GM19043 (cell line): ENCODE data around the gene PRPF8.
A peak's percentile ranks its signal among the peaks of the same experiment; 100 is the strongest.
"Not testable (repeated sequence)": the region's sequence is repeated elsewhere in the genome, so short reads cannot be mapped to it uniquely, and the experiment has no call there.

ENCODE experiments used
- ATAC-seq: cut with Tn5 transposase; IDR thresholded peaks from one replicate; pipeline ENCODE4 v1.9.1; 2021; ENCODE audit warnings: low read depth; ENCODE audit not compliant: unreplicated experiment

PRPF8 gene

DNA sequence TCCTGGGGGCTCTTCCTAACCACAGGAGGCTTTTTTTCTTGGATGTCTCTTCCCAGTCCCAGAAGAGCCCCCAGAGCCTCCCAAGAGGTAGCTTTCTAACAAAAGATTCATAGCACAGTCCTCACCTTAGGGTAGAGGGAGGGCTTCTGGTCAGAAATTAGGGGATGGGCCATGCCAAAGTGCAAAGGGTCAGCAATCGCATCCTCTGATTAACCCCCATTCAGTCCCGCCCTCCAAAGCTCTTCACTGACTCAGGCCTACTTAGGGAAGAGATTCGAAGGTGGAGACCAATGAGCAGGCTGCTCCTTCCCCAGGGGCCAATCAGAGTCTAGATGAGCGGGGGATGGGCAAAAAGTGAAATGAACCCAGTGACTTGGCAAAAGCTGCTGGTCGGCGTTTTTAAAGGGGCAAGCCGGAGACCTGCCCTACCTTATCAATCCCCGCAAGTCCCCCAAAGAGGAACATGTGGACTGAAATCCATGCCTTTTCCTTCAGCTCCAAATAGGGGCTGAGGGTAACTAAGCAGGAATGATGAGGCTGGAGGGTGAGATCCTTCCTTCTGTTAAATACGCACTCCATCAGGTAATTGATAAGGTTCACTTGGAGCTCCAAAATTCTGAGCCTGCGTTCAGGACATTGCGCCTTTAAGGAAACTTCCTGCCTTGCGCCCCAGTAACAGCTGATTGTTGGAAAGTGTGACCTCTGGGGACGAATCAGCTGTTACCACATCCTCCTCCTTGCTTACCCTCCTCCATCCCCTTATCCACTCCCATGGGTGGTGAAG lies 32.4 kb upstream of the PRPF8 start:
- peak; percentile 33 for ATAC-seq

DNA sequence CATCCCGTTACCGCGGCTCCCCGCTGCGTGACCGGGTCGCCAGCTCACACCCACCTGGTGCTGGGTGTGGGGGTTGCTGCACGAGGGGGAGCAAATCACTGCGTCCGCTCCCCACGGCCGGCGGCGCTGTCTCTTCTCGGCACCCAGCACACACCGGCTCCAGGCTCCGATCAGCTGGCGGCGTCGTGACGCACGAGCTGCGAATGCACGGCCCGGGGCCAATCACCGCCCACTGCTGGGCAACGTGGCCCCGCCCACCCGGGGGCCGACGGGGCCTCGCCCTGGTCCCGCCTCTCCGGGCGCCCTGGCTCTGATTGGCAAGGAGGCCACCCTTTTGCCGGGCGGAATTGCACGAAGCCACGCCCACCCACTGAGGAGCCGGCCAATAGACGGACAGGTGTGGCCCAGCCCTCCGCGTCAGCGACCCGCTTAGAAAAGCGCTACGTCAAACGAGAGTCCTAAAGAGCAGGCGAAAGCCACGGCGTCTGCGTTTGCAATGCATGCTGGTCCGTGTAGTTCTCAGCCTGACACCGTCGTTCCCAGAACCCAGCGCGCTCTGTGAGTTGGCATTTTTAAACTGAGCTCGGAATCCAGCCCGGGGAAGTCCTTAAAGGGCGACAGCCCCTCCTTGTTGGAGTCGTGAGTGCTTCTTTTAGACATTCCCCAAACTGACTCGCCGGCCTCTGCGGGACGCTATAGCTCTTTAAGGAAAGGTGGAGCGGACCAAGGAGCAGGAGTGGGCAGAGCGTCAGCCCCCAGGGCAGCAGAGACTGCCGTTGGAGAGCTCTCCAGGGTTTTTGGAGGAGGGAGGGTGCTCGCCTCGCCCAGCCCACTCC lies 31.6 kb upstream of the PRPF8 start:
- ATAC-seq: peak; percentile 71

DNA sequence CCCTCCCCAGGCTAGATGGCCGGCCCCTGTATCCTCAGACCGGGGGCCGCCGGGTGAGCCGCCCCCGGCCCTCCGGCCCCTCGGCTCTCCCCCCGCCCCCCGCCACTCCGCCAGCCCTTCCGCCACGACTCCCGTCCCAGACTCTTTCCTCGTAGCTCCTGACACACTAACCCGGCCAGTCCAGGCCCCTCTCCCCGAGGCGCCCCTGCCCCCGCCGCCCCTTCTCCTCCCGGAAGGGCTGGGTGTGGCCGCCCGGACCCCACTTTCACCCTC lies 31.1 kb upstream of the PRPF8 start:
- no peak for ATAC-seq

DNA sequence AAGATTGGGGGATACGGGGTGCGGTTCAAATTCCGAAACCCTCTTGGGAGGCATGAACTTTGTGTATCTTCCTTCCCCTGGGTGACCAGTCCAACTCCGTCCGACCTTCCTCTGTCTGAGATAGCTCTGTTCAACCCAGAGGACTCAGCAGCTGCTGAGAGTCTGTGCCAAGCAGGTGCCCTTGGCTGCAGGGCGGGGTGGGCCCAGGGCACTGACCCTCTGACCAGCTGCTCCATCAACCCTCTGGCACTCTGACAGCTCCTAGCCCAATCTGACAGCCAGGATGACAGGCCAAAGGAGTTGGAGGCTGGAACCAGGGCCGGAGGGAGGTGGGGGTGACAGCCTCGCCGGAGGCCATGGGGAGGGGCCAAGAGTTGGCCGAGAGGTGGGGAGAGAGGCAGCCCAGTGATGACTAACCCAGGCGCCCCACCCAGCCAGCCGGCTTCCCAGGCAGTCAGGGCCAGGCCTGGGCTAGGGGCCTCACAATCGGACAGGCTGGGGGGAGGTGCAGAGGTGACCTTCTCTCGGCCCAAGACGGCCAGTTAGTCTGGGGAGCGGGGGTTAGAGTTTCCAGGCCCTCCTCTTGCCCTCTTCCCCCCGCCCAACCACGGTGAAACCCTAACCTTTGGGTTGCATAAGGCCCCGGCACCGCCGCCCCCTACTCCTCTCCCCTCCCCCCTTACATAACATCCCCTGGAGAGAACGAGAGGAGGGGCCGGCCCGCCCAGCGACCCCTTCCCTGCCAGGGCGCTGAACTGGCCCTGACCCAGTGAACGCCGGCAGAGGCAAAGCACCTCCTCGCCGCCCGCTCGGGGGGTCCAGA lies 30.5 kb upstream of the PRPF8 start:
- ATAC-seq: no peak

DNA sequence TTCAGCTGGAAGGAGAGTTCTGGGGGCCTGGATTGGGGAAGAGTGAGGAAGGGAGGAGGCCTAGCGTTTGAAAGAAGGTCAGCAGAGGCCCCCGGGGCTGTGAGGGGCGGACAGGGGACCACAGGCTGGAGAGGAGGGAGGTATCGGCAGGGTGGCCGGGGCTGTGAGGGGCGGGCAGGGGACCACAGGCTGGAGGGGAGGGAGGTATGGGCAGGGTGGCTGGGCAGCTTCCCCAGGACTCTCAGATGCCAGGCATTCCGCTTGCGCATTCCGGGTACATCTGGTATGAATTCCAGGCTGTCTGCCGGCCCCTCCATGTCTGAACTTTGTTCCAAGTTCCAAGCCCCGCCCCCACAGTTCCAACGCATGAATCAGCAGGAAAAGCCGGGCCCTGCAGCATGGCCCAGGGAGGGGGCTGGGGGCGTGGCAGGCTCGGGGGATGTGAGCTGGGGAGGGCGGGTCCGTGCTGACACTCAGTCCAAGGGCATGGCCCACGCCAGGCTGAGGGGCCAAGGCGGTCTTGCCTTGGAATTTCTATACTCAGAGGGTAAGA lies 29.8 kb upstream of the PRPF8 start:
- no peak for ATAC-seq

DNA sequence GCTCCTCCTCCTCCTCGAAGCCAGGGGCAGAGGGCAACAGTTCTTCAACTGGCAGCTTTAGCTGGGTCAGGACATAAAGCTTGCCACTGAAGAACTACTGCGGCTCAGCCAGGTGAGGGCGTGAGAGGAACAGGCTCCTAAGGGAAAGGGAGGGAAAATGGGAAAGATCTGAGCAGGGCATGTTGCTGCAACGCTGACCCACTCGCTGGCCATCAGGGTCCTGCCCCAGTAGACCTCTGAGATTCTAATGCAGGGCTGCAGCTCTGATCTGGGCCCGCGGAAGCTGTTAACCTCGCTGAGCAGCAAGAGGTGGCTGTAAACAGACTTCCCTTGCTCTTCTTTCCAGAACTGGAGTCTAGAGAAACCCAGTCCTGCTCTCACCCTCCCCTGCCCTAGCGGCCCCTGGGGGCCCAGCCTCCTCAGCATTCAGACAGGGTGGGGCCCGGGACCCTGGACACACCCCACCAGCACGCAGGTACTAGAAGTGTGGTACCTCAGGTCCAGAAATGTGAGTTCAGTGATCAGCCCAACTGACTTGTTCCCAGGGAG lies 29.3 kb upstream of the PRPF8 start:
- ATAC-seq: no peak

DNA sequence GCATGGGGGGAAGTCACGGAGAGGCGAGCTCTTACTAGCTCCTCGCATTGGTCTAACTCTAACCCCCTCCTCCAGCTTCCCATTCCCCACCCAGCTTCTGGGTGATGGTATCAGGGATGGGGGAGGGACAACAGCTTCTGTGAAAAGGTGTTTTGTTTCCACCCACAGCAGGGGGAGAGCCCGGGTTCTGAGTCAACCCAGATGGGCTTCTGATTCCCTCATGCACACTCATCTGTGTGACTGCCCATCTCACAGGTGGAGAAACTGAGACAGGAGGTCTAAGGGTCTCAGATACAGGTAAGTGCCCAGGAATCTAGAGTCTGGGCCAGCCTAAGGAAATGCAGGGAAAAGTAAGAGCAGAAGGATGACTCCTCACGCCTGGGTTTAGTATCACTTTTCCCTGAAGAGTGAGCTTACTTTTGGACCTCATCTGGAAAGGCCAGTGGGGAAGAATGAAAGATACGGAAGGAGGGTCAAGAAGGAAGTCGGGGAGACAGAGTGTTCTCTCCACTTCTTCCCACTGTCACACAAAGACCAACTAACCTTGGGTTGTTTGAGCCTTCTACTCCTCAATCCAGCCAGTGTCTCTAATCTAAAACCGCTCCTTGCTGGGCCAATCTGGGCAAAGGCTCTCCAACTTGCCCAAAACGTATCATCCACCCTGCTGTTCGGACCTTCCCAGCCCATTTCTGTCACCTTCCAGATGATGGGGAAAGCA lies 28.7 kb upstream of the PRPF8 start:
- ATAC-seq: no peak

DNA sequence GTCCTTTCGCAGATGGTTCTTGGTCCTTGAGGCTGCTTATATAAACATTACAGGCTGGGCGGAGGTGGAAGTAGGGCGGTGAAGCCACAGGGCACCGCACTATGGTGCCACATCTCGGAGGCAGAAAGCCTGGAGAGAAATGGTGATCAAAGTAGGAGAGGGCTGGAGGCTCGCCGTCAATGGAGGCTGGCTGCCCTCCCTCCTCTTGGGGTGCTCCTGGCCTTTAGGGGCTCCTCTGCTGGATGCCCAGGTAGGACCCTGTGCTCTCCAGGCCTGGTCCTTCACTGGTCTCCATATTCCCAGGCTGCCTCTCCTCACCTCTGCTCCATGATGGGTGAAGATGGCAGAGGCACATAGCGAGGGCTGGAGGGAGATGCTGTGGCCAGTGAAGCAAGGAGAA lies 27.6 kb upstream of the PRPF8 start:
- ATAC-seq: no peak

DNA sequence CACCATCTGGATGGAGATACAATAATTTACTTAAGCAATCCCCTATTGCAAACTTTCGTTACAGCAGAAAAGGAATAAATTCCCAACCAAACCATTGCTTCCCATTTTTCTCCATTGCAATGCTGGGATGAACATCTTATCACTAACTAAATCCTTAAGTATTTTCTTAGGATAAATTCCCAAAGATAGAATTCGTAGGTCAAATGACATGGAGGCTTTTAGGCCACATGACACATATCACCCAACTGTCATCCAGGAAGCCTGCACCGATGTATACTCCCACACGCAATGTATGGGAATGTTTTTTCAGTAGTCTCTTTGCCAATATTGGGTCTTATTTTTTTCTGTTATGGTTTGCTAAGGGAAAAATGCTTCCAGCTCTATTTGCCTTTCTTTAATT lies 27.1 kb upstream of the PRPF8 start:
- no peak for ATAC-seq

DNA sequence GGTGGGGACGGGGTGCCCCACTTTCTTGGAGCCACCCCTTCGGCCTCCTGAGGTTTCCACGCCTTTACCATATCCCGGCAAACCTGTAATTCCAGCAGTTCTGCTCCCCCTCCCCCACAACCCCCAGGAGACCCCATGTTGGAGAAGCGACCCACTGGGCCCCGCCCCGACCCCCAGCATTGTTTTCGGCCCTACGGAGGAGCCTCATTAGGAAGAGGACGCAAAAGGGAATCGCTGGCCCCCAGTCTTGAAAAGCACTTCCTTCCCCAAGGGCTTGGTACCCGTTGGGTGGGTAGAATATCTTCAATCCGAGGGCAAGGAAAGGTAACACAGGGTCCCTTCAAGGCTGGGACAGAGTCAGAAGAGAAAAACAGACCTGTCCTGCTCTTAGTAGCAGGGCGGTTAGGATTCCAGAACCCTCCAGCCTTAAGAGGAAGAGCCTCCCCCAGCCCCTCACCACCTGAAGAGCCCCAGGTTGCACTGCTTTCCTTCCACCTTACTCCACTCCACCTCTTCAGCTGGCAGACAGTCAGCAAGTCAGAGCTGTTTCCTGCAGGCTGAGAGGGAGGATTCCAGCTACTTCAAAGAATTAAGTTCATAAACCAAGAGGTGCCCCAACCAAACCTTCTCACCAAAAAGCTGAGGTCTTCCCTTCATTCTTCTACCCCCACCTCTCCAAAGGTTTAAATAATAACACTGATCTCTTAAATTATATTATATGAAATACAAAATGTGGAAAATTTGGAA lies 26.3 kb upstream of the PRPF8 start:
- ATAC-seq: no peak

DNA sequence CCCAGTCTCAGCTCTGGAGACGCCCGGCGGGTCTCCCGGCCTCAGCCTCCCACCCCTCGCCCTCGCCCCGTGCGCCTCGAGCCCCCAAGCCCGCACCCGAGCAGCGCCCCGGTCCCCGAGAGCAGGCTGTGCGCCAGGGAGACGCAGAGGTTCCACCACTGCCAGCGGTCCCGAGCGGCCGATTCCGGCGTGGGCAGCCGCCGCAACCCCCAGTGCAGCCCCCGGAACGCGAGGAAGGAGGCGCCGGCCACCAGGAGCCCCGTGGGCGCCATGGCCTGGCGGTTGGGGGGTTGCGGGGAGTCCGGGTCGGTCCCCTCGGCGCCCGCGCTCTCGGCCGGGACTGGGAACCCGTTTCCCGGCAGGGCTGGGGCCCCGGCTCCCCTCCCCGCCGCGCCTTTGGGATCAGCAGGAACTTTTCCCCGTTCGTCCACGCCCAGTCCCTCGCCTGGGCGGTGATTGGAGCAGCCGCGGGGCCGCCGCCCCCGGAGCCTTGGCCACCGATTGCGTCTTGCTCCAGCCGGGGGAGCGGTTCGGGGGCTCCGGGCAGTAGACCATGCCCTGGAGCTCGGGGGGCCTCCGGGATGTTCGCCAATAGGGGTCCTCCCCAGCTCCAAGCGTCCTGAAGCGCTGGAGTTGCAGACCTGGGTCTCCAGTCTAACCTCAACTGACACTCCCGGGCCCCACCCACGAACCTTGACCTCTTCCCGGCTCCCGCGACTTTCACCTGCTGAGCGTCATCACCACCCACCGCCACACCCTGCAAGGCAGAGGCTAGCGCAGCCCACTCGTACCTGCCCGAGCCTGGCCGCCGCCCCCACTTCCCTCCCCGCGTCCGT lies 25.5 kb upstream of the PRPF8 start, which contains the start of gene TLCD2:
Gene TLCD2 (minus strand): TSS at position 407 of the 836 bp plus-strand sequence. CDS start 135 bp downstream, at position 272.
- ATAC-seq: no peak

DNA sequence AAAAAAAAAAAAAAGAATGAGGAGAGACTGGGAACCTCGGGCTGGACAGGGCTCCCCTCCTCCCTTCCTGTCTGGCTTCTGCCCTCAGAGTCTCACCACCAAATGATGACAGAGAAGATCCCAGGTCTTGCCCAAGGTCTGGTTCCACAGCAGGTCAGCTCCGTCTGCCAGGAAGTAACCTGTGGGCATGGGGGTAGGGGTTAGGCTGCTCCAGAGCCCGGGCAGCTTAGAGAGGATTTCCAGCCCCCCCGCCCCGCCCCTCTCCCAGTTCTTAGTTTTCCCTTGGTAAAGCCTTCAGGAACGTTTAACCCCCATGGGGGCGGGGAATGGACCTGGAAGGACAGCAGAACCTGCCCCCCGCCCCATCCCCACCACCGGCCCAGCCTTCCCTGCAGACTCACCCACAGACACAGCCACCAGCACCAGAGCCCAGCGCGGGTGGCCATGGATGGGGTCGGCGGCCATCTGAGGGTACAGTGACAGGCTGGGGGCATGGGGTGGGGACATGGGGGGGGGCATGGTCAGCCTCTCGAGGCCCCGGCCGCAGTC lies 24.8 kb upstream of the PRPF8 start:
- no peak for ATAC-seq

DNA sequence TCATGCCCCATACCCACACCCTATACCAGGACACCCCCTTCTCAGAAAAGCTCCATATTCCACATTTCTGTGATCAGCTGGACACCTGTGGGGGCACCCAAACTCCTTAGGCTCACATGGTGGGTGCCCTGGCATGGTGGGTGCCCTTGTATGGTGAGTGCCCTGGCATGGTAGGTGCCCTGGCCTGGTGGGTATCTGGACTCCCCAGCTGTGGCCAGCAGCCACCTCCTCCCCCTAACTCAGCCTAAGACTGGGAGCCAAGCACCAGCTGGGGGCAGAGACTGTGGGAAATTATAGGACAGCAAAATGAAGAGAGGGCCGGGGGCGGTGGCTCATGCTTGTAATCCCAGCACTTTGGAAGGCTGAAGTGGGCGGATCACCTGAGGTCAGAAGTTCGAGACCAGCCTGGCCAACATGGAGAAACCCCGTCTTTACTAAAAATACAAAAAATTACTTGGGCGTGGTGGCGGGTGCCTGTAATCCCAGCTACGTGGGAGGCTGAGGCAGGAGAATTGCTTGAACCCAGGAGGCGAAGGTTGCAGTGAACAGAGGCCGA lies 24.2 kb upstream of the PRPF8 start:
- ATAC-seq: not testable (repeated sequence)

DNA sequence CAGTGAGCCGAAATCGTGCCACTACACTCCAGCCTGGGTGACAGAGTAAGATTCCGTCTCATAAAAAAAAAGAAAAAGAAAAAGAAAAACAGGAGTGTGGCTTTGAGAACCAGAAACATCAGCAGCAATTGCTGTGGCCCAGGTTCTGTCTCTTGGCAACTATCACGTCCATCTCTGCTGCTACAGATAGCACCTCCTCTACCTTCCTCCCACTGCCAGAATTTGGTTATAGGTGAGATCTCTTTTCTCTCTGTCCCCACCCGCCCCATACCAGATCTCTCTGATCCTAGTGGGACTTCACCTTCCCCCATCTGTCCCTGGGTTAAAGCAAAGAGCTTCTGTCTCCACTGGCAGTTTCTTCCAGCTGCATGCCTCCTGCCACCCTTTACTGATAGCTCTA lies 22.4 kb upstream of the PRPF8 start:
- ATAC-seq: no peak

DNA sequence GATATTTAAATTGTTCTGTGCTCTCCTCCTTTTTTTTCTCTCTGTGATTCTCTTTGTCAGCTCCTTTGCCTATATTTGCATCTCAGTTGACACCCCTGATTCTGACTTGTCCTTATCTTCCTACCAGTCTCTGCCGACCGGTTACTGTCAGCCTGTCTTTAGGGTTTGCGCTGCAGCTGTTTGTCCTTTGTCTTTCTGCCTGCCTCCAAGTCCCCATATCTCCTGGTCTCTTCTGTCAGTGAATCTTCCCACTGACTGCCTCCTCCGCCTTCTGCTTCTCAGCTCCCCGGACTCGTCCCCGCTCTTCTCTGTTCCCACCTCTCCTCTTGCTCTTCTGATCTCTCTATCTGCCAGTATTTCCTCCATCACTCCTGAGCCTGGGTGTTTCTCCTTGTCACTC lies 20.3 kb upstream of the PRPF8 start:
- ATAC-seq: no peak

DNA sequence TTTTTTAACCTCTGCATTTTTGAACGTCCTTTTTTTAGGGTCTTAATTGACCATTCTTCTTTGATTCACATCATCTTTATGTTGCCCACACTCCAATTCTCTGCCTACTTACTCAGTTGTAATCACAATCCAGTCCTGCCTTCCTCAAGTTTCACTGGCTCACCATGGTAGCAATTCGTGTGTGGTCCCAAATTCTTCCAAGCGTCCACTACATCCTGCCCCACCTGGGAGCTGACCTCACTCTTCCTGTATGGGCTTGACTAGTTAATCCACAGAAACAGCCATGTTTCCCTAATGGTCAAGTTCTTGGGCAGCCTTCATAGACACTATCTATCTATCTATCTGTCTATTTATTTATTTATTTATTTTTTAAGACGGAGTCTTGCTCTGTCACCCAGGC lies 18.4 kb upstream of the PRPF8 start:
- no peak for ATAC-seq

DNA sequence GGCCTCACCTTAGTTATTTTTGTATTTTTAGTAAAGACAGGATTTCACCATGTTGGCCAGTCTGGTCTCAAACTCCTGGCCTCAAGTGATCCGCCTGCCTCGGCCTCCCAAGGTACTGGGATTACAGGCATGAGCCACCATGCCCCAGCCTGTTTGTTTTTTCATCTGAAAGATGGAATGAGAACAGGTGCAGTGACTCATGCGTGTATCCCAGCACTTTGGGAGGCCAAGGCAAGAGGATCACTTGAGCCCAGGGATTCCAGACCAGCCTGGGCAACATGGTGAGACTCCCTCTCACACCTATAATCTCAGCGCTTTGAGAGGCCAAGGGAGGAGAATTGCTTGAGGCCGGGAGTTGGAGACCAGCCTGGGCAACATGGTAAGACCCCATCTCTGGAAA lies 15.2 kb upstream of the PRPF8 start:
- ATAC-seq: not testable (repeated sequence)

DNA sequence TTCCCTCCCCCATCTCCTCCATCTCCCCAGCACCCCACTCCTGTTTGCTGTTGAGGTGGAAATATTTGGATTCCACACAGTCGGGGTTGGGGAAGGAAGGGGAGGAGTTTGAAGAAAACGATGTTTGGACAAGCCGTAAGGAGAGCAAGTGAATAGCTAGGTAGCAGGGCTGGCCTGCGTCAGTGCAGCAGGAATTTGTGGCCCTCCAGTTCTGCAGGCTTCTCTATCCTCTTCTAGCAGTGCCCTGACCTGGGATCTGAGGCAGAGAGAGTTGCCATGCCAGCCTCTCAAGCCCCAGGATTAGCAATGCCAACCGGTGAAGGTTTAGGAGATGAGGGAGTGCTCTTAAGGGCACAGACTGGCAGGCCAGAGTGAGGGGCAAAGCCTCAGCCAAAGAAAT lies 13.0 kb upstream of the PRPF8 start:
- ATAC-seq: no peak
